ENCODE results near the gene AGAP2. TPM values are rescaled to one million over a fixed set of nuclear protein-coding genes. Genes with fewer than 3 reads are reported as not detected.

AGAP2 gene
- total and polyA plus RNA-seq, 9 of the 15 experiments (the other 6 are each of a cell fraction or from before 2014, with no cell fraction given) = 0.04 to 0.77 (median 0.28) TPM; not detected in 1

GRCh38 chr12:57693659-57694458 lies 44.7 kb downstream of the AGAP2 start, which contains the start of gene OS9 (continued):
- TF ChIP-seq CREB3L1 (IDR thresholded peaks at IDR 0.05; ENCODE audit: borderline replicate concordance, low read depth) = peak; percentile 70; the same call in 1 of the 2 replicates
- TF ChIP-seq RBFOX2 (IDR thresholded peaks at IDR 0.05; ENCODE audit: low read depth, low read length) = peak; percentile 89
- peak; percentile 96 for TF ChIP-seq ASH1L (IDR thresholded peaks at IDR 0.05; ENCODE audit: borderline replicate concordance, low read depth, partially characterized antibody)
- no peak for TF ChIP-seq TBL1XR1 (IDR thresholded peaks at IDR 0.05; ENCODE audit: low read length in 2 of 2)
- peak; percentile 94 for TF ChIP-seq CREM (IDR thresholded peaks at IDR 0.05; ENCODE audit: low read depth)
- TF ChIP-seq MLLT1 (IDR thresholded peaks at IDR 0.05) = peak; percentile 33 to 63; a peak in 1 of 4 replicates
- peak; percentile 85 for TF ChIP-seq SAP30 (IDR thresholded peaks at IDR 0.05; ENCODE audit: borderline replicate concordance, insufficient read depth, low read depth, low read length, poor library complexity, severe bottlenecking)
- no peak for TF ChIP-seq ZNF589 (CRISPR knock-in tag; IDR thresholded peaks at IDR 0.05; ENCODE audit: low read depth)
- TF ChIP-seq NCOA2 (IDR thresholded peaks at IDR 0.05; ENCODE audit: partially characterized antibody in 2 of 2) = no peak
- peak; percentile 80 for TF ChIP-seq CREB1 (IDR thresholded peaks at IDR 0.05)
- TF ChIP-seq CREB1 (CRISPR knock-in tag; IDR thresholded peaks at IDR 0.05) = peak; percentile 85
- TF ChIP-seq LCOR (CRISPR knock-in tag; IDR thresholded peaks at IDR 0.05) = peak; percentile 99
- TF ChIP-seq SUPT5H (IDR thresholded peaks at IDR 0.05) = peak; percentile 95
- no peak for TF ChIP-seq HNRNPUL1 (IDR thresholded peaks at IDR 0.05; ENCODE audit: low read length)
- TF ChIP-seq BRD4 (IDR thresholded peaks at IDR 0.05) = no peak
- TF ChIP-seq SPI1 (IDR thresholded peaks at IDR 0.05; ENCODE audit: borderline replicate concordance, low read depth, low read length) = peak; percentile 58; the same call in 1 of the 2 replicates
- peak; percentile 65 to 95 (median 92) for TF ChIP-seq YY1 (IDR thresholded peaks at IDR 0.05; ENCODE audit: borderline replicate concordance in 1 of 3, control insufficient read depth in 1 of 3, extremely low read depth in 1 of 3, insufficient read depth in 3 of 3, insufficient read length in 1 of 3, insufficient replicate concordance in 2 of 3, low read depth in 1 of 3, low read length in 2 of 3)
- 0 out of 2 replicates have a peak, but pooled peaks have one; percentile 43 for TF ChIP-seq DIDO1 (tag; IDR thresholded peaks at IDR 0.05; ENCODE audit: low read depth)
- peak in 1 of 2 experiments; percentile 91; a peak in 2 of 4 replicates for TF ChIP-seq HDAC1 (IDR thresholded peaks at IDR 0.05)
- TF ChIP-seq GABPB1 (CRISPR knock-in tag; IDR thresholded peaks at IDR 0.05) = peak; percentile 71; the same call in 1 of the 2 replicates
- no peak for TF ChIP-seq ZNF696 (CRISPR knock-in tag; conservative IDR thresholded peaks at IDR 0.05)
- TF ChIP-seq SIN3A (IDR thresholded peaks at IDR 0.05; ENCODE audit: borderline replicate concordance in 2 of 2, control insufficient read depth in 1 of 2, low read depth in 2 of 2, low read length in 2 of 2) = peak; percentile 69 to 77; a peak in 1 of 4 replicates
- no peak for TF ChIP-seq ZNF695 (CRISPR knock-in tag; IDR thresholded peaks at IDR 0.05)
- peak in 1 of 2 experiments; percentile 69; a peak in 1 of 4 replicates for TF ChIP-seq CSDE1 (IDR thresholded peaks at IDR 0.05)
- TF ChIP-seq ESRRA (IDR thresholded peaks at IDR 0.05; ENCODE audit: borderline replicate concordance, low read depth) = peak; percentile 29; the same call in 1 of the 2 replicates
